HepG2 (cell line): ENCODE measurements around the gene ANKRD17. TPM values are rescaled to one million over a fixed set of nuclear protein-coding genes. Genes with fewer than 3 reads are reported as not detected.
A peak's percentile ranks its signal among the peaks of the same experiment; 100 is the strongest.

ENCODE experiments used
- ATF1 ChIP-seq: IDR thresholded peaks from 2 replicates; pipeline ENCODE4 v1.6.1; 2016; ENCODE audit warnings: mild to moderate bottlenecking, control low read depth
- CSRNP2 ChIP-seq: sonication (generic); formaldehyde crosslinking; conservative IDR thresholded peaks from 2 replicates; pipeline ENCODE4 v1.8.0; 2022; ENCODE audit warnings: low read depth, missing genetic modification reagents
- DBP ChIP-seq: sonication (generic); formaldehyde crosslinking; IDR thresholded peaks from 2 replicates; pipeline ENCODE4 v1.4.0; 2020; ENCODE audit warnings: missing genetic modification reagents; ENCODE audit errors: not compliant biosample characterization
- ELF4 ChIP-seq: sonication (generic); formaldehyde crosslinking; IDR thresholded peaks from 2 replicates; pipeline ENCODE4 v1.5.0; 2020; ENCODE audit warnings: missing genetic modification reagents, mild to moderate bottlenecking, moderate library complexity, borderline replicate concordance
- EZH2 ChIP-seq: conservative IDR thresholded peaks from 2 replicates; pipeline ENCODE4 v1.6.1; 2012; ENCODE audit warnings: mild to moderate bottlenecking, low read depth, low read length, moderate library complexity
- FOXK1 ChIP-seq: sonication (generic); formaldehyde crosslinking; IDR thresholded peaks from 2 replicates; pipeline ENCODE4 v1.4.0; 2020; ENCODE audit warnings: low read depth, missing genetic modification reagents, borderline replicate concordance
- GZF1 ChIP-seq: sonication (generic); formaldehyde crosslinking; IDR thresholded peaks from 2 replicates; pipeline ENCODE4 v1.5.1; 2020; ENCODE audit warnings: mild to moderate bottlenecking, missing genetic modification reagents
- HIC2 ChIP-seq: sonication (generic); formaldehyde crosslinking; IDR thresholded peaks from 2 replicates; pipeline ENCODE4 v1.9.0; 2022; ENCODE audit warnings: low read depth, missing genetic modification reagents
- KDM2A ChIP-seq: sonication (generic); formaldehyde crosslinking; IDR thresholded peaks from 2 replicates; pipeline ENCODE4 v1.4.0; 2020; ENCODE audit warnings: low read depth, missing genetic modification reagents, borderline replicate concordance
- MEIS2 ChIP-seq: sonication (generic); formaldehyde crosslinking; IDR thresholded peaks from 2 replicates; pipeline ENCODE4 v1.9.0; 2021; ENCODE audit warnings: mild to moderate bottlenecking, missing genetic modification reagents
- NONO ChIP-seq, 2 experiments: fragments of 450-650 bp in 1 of 2; sonication (generic) in 1 of 2; formaldehyde crosslinking in 1 of 2; IDR thresholded peaks in 1 of 2; conservative IDR thresholded peaks in 1 of 2; 2 replicates each; pipeline versions ENCODE4 v1.6.1 to v1.8.0; 2017 to 2022; ENCODE audit warnings: mild to moderate bottlenecking in 1 of 2, missing genetic modification reagents in 1 of 2, moderate library complexity in 1 of 2
- PREB ChIP-seq: sonication (generic); formaldehyde crosslinking; IDR thresholded peaks from 2 replicates; pipeline ENCODE4 v1.4.0; 2020; ENCODE audit warnings: missing genetic modification reagents
- RCOR2 ChIP-seq: IDR thresholded peaks from 2 replicates; pipeline ENCODE4 v1.6.1; 2016; ENCODE audit warnings: missing biosample characterization, missing genetic modification reagents
- SP4 ChIP-seq: sonication (generic); formaldehyde crosslinking; IDR thresholded peaks from 2 replicates; pipeline ENCODE4 v1.8.1; 2023; ENCODE audit warnings: mild to moderate bottlenecking, missing genetic modification reagents
- YEATS2 ChIP-seq: sonication (generic); formaldehyde crosslinking; IDR thresholded peaks from 2 replicates; pipeline ENCODE4 v1.4.0; 2020; ENCODE audit warnings: missing genetic modification reagents, borderline replicate concordance
- ZFP36L1 ChIP-seq: sonication (generic); formaldehyde crosslinking; IDR thresholded peaks from 2 replicates; pipeline ENCODE4 v1.8.0; 2022; ENCODE audit warnings: mild to moderate bottlenecking, missing genetic modification reagents, moderate library complexity
- ZNF12 ChIP-seq: sonication (generic); formaldehyde crosslinking; IDR thresholded peaks from 2 replicates; pipeline ENCODE4 v1.5.0; 2020; ENCODE audit warnings: missing genetic modification reagents
- ZNF274 ChIP-seq: sonication (generic); formaldehyde crosslinking; IDR thresholded peaks from 2 replicates; pipeline ENCODE4 v1.5.1; 2020; ENCODE audit warnings: mild to moderate bottlenecking, missing genetic modification reagents
- ZNF362 ChIP-seq: sonication (generic); formaldehyde crosslinking; IDR thresholded peaks from 2 replicates; pipeline ENCODE4 v1.4.0; 2020; ENCODE audit warnings: missing genetic modification reagents, mild to moderate bottlenecking, borderline replicate concordance
- ZNF564 ChIP-seq: sonication (generic); formaldehyde crosslinking; IDR thresholded peaks from 2 replicates; pipeline ENCODE4 v1.8.1; 2023; ENCODE audit warnings: mild to moderate bottlenecking, missing genetic modification reagents
- ZNF567 ChIP-seq: sonication (generic); formaldehyde crosslinking; IDR thresholded peaks from 2 replicates; pipeline ENCODE4 v1.8.1; 2023; ENCODE audit warnings: mild to moderate bottlenecking, missing genetic modification reagents, borderline replicate concordance
- ZNF724P ChIP-seq: sonication (generic); formaldehyde crosslinking; IDR thresholded peaks from 2 replicates; pipeline ENCODE4 v1.8.0; 2022; ENCODE audit warnings: missing genetic modification reagents, borderline replicate concordance
- polyA plus RNA-seq, 8 experiments: library from polyadenylated mRNA; depleted of rRNA in 3 of 8; stranded (reverse) in 7 of 8; unstranded in 1 of 8; fragments of >200 nt; fragmentation: Illumina TruSeq in 4 of 8; extraction: Trizol in 4 of 8; gene quantifications; 2 replicates each; pipeline versions ENCODE4 v1.2.1 to v1.2.3, GENCODE V29; 2011 to 2016; ENCODE audit warnings: low read depth in 4 of 8, missing spikeins in 1 of 8, mixed read lengths in 1 of 8; ENCODE audit not compliant: insufficient read depth in 1 of 8
- total RNA-seq, 5 experiments: library from RNA; depleted of rRNA; stranded (reverse); fragments of >200 nt; fragmentation: Illumina TruSeq; extraction: Trizol; gene quantifications; 2 replicates each; pipeline ENCODE4 v1.2.3, GENCODE V29; 2016; ENCODE audit warnings: low read depth in 1 of 5

Gene ANKRD17
- total and polyA plus RNA-seq, 2 of the 13 experiments (the other 11 are each of a cell fraction or from before 2014, with no cell fraction given) = 55.7 to 61.1 TPM

GRCh38 chr4:73258686-73259570 is at the start of gene ANKRD17 (continued):
- TF ChIP-seq EZH2 (no peak), SP4 (CRISPR knock-in tag) (peak; percentile 48; the same call in 1 of the 2 replicates), ATF1 (peak; percentile 98), YEATS2 (CRISPR knock-in tag) (peak; percentile 95), ZNF274 (CRISPR knock-in tag) (peak; percentile 84; the same call in 1 of the 2 replicates), ZNF564 (peak; percentile 71; the same call in 1 of the 2 replicates), ZNF12 (CRISPR knock-in tag) (peak; percentile 23; the same call in 1 of the 2 replicates), DBP (CRISPR knock-in tag) (peak; percentile 18), CSRNP2 (CRISPR knock-in tag) (no peak), PREB (CRISPR knock-in tag) (no peak), ZNF362 (CRISPR knock-in tag) (no peak; the same call in 1 of the 2 replicates), ELF4 (CRISPR knock-in tag) (peak; percentile 75; the same call in 1 of the 2 replicates), ZNF567 (no peak; the same call in 1 of the 2 replicates), FOXK1 (CRISPR knock-in tag) (peak; percentile 94; the same call in 1 of the 2 replicates), RCOR2 (CRISPR knock-in tag) (no peak), NONO (IDR thresholded peaks at IDR 0.05) (no peak), NONO (CRISPR knock-in tag; conservative IDR thresholded peaks at IDR 0.05) (peak; percentile 90), GZF1 (CRISPR knock-in tag) (peak; percentile 71; the same call in 1 of the 2 replicates), HIC2 (no peak), MEIS2 (peak; percentile 85; the same call in 1 of the 2 replicates), ZNF724P (no peak; the same call in 1 of the 2 replicates), KDM2A (CRISPR knock-in tag) (peak; percentile 97), ZFP36L1 (CRISPR knock-in tag) (peak; percentile 87)
